Measurements from ENCODE around the gene MSH5. TPM values are rescaled to one million over a fixed set of nuclear protein-coding genes. Genes with fewer than 3 reads are reported as not detected.

Gene MSH5
- total and polyA plus RNA-seq, 2 of the 13 experiments (the other 11 are each of a cell fraction or from before 2014, with no cell fraction given), result 10.2 to 38.7 TPM

DNA sequence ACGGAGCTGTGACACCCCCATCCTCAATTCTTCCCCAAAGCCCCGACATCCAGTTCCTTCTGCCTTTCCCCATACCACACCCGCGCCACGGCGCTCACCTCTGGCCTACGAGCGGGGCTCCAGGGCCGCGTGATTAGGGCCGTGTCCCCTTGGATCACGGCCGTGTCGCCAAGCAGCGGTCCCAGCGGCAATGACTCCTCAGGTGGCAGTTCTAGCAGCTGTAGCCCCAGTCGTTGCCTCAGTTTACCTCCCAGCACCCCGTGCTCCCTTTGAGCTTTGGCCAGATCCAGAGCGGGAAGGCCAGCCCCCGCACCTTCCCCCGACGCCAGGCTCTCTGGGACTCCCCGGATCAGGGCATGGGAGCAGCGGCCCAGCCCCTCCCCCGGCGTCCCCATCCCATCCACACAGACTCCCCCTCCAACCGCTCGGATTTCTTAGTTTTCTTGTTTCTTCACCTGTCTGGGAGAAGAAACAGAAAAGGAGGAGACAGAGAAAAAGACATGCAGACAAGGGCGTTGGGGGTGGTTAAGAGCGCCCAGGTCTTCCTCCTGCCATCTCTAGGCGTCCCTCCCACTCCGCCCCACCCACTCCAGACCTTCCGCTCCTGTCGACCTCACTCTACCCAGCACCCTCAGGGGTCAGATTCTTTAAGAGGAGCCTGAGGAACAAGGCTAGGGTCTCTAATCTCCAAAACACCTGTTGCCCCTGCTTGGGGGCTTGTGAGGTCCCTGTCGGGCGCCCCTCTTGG, 10.9 kb upstream of the MSH5 start, which contains the start of gene DDAH2 (continued):
- TF ChIP-seq ZNF883 (CRISPR knock-in tag; IDR thresholded peaks at IDR 0.05; ENCODE audit: not compliant biosample characterization) (no peak), ASH2L (IDR thresholded peaks at IDR 0.05; ENCODE audit: insufficient read length, low read depth, low read length) (no peak), ZSCAN22 (CRISPR knock-in tag; IDR thresholded peaks at IDR 0.05) (no peak), CCAR2 (optimal IDR thresholded peaks at IDR 0.05; ENCODE audit: low read depth, low read length) (peak; percentile 52), ZNF572 (CRISPR knock-in tag; IDR thresholded peaks at IDR 0.05) (0 out of 2 replicates have a peak, but pooled peaks have one; percentile 81), ZNF75D (CRISPR knock-in tag; IDR thresholded peaks at IDR 0.05; ENCODE audit: borderline replicate concordance) (0 out of 2 replicates have a peak, but pooled peaks have one; percentile 50), NCOA5 (CRISPR knock-in tag; IDR thresholded peaks at IDR 0.05) (no peak), MBNL3 (CRISPR knock-in tag; conservative IDR thresholded peaks at IDR 0.05) (no peak), ZNF383 (CRISPR knock-in tag; IDR thresholded peaks at IDR 0.05; ENCODE audit: borderline replicate concordance) (no peak), MED13 (CRISPR knock-in tag; IDR thresholded peaks at IDR 0.05) (no peak), ADNP (CRISPR knock-in tag; IDR thresholded peaks at IDR 0.05) (no peak), MYNN (CRISPR knock-in tag; IDR thresholded peaks at IDR 0.05; ENCODE audit: low read depth) (no peak), SOX13 (IDR thresholded peaks at IDR 0.05) (no peak), SOX13 (CRISPR knock-in tag; conservative IDR thresholded peaks at IDR 0.05 in 1 of 2, IDR thresholded peaks at IDR 0.05 in 1 of 2) (no peak; a peak in 1 of 4 replicates), FLYWCH1 (CRISPR knock-in tag; IDR thresholded peaks at IDR 0.05) (no peak), YEATS4 (CRISPR knock-in tag; IDR thresholded peaks at IDR 0.05; ENCODE audit: borderline replicate concordance) (no peak), ZNF589 (CRISPR knock-in tag; conservative IDR thresholded peaks at IDR 0.05) (no peak), ETV6 (CRISPR knock-in tag; conservative IDR thresholded peaks at IDR 0.05) (no peak)
- TF ChIP-seq, protein P1, sequence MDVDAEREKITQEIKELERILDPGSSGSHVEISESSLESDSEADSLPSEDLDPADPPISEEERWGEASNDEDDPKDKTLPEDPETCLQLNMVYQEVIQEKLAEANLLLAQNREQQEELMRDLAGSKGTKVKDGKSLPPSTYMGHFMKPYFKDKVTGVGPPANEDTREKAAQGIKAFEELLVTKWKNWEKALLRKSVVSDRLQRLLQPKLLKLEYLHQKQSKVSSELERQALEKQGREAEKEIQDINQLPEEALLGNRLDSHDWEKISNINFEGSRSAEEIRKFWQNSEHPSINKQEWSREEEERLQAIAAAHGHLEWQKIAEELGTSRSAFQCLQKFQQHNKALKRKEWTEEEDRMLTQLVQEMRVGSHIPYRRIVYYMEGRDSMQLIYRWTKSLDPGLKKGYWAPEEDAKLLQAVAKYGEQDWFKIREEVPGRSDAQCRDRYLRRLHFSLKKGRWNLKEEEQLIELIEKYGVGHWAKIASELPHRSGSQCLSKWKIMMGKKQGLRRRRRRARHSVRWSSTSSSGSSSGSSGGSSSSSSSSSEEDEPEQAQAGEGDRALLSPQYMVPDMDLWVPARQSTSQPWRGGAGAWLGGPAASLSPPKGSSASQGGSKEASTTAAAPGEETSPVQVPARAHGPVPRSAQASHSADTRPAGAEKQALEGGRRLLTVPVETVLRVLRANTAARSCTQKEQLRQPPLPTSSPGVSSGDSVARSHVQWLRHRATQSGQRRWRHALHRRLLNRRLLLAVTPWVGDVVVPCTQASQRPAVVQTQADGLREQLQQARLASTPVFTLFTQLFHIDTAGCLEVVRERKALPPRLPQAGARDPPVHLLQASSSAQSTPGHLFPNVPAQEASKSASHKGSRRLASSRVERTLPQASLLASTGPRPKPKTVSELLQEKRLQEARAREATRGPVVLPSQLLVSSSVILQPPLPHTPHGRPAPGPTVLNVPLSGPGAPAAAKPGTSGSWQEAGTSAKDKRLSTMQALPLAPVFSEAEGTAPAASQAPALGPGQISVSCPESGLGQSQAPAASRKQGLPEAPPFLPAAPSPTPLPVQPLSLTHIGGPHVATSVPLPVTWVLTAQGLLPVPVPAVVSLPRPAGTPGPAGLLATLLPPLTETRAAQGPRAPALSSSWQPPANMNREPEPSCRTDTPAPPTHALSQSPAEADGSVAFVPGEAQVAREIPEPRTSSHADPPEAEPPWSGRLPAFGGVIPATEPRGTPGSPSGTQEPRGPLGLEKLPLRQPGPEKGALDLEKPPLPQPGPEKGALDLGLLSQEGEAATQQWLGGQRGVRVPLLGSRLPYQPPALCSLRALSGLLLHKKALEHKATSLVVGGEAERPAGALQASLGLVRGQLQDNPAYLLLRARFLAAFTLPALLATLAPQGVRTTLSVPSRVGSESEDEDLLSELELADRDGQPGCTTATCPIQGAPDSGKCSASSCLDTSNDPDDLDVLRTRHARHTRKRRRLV (CRISPR knock-in tag; IDR thresholded peaks at IDR 0.05), result no peak
- TF ChIP-seq, protein P2, sequence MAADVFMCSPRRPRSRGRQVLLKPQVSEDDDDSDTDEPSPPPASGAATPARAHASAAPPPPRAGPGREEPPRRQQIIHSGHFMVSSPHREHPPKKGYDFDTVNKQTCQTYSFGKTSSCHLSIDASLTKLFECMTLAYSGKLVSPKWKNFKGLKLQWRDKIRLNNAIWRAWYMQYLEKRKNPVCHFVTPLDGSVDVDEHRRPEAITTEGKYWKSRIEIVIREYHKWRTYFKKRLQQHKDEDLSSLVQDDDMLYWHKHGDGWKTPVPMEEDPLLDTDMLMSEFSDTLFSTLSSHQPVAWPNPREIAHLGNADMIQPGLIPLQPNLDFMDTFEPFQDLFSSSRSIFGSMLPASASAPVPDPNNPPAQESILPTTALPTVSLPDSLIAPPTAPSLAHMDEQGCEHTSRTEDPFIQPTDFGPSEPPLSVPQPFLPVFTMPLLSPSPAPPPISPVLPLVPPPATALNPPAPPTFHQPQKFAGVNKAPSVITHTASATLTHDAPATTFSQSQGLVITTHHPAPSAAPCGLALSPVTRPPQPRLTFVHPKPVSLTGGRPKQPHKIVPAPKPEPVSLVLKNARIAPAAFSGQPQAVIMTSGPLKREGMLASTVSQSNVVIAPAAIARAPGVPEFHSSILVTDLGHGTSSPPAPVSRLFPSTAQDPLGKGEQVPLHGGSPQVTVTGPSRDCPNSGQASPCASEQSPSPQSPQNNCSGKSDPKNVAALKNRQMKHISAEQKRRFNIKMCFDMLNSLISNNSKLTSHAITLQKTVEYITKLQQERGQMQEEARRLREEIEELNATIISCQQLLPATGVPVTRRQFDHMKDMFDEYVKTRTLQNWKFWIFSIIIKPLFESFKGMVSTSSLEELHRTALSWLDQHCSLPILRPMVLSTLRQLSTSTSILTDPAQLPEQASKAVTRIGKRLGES (CRISPR knock-in tag; IDR thresholded peaks at IDR 0.05; ENCODE audit: borderline replicate concordance), result no peak
- TF ChIP-seq, protein P3, sequence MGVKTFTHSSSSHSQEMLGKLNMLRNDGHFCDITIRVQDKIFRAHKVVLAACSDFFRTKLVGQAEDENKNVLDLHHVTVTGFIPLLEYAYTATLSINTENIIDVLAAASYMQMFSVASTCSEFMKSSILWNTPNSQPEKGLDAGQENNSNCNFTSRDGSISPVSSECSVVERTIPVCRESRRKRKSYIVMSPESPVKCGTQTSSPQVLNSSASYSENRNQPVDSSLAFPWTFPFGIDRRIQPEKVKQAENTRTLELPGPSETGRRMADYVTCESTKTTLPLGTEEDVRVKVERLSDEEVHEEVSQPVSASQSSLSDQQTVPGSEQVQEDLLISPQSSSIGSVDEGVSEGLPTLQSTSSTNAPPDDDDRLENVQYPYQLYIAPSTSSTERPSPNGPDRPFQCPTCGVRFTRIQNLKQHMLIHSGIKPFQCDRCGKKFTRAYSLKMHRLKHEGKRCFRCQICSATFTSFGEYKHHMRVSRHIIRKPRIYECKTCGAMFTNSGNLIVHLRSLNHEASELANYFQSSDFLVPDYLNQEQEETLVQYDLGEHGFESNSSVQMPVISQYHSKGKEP (CRISPR knock-in tag; IDR thresholded peaks at IDR 0.05), result no peak

Data from HepG2 (cell line).